H7 (cell line): ENCODE data around the gene BEND7. TPM values are rescaled to one million over a fixed set of nuclear protein-coding genes. Genes with fewer than 3 reads are reported as not detected.
A peak's percentile ranks its signal among the peaks of the same experiment; 100 is the strongest.
"Not testable (repeated sequence)": the region's sequence is repeated elsewhere in the genome, so short reads cannot be mapped to it uniquely, and the experiment has no call there.

Experiments used
- DNase-seq: peaks from one replicate; pipeline ENCODE4 v3.0.0; 2012
- H3K27me3 ChIP-seq: 2 replicates; pipeline ENCODE4 v1.6.0; 2011; ENCODE audit warnings: mild to moderate bottlenecking, low read length; ENCODE audit not compliant: control insufficient read depth, insufficient read depth
- H3K36me3 ChIP-seq: replicated peaks from 2 replicates; pipeline ENCODE4 v1.5.1; 2011; ENCODE audit warnings: low read length; ENCODE audit not compliant: control insufficient read depth, insufficient read depth
- H3K4me3 ChIP-seq: 2 replicates; pipeline ENCODE4 v1.5.1; 2011; ENCODE audit warnings: low read depth, mild to moderate bottlenecking, control low read depth, low read length, moderate library complexity; ENCODE audit not compliant: insufficient read depth
- total RNA-seq: library from RNA; depleted of rRNA; stranded (reverse); fragments of >200 nt; shearing (Covaris generic); gene quantifications from 2 replicates; pipeline ENCODE4 v1.2.3, GENCODE V29; 2014

Gene BEND7
- total RNA-seq, 1 experiment from 2014 or later: 2.7 TPM

DNA sequence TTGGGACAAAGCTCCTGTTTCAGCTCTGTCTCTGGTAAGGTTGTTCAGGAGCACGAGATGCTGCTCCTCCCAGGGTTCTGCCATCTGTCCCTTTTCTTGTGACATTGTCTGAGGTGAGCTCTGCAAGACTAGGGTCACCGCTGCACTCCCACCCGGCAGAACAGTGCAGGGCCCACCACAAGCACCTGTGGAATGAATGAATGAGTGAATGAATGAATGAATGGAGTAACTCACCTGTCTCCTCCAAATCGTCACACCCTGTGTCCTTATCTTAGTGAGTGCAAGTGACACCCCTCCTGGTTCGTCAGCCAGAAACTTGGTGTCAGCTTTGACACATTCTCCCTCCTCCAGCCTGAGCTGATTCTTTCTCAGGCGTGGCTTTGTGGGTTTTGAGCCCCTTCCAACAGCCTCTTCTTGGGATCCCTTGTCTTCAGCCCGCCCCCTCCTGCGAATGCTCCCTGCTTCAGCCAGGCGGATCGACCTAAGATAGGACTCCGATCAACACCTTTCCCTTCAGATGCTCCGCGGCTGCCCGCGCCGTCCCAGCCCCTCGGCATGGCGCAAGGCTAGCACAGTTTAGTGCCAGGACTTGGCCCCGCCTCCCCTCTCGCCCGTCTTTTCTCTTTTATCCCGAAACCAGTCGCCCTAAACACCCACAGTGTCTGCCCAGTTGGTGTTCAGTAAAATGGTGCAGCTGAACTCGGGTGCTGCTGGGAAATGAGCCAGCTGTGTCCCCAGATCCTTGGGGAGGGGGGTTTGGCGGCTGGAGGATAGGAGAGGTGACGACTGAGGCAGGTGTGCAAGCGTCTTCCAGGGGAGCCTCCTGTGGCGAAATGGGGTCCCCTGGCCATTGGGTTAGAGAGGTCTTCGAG lies 89.3 kb downstream of the BEND7 start:
- peak overlapping the region; percentile 40; the same call in 1 of the 2 replicates for H3K4me3 ChIP-seq
- no peaks in the 10 kb centered on the region for H3K36me3 ChIP-seq
- peaks cover 18% of the 10 kb centered on the region for H3K27me3 ChIP-seq
- DNase-seq: peak; percentile 77

DNA sequence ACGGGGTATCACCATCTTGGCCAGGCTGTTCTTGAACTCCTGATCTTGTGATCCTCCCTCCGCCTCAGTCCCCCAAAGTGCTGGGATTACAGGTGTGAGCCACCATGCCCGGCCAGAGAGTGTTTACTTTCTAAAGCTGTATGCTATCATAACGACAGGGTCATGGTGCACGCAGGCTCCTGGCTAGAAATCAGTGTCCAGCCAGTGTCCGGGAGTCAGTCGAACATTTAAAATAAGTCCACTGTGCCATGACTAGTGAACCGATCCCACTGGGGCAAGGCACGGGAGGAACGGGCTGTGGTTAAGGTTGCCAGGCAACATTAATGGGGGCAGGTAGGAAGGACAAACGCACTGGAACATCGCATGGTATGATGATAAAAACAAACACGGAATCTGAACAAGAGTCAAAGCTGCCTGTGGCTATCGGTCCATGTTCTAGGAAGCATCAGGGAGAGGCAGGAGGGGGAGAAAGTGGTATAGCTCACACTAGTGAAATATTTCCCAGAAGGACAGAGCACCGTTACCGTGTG lies 91.7 kb downstream of the BEND7 start:
- no peak overlapping the region for H3K4me3 ChIP-seq
- DNase-seq: no peak

GRCh38 chr10:13427943-13428342 lies 100.9 kb downstream of the BEND7 start:
- H3K27me3 ChIP-seq, H3K36me3 ChIP-seq, DNase-seq, H3K4me3 ChIP-seq: not testable (repeated sequence)

More for the DNA sequence above, 91.7 kb downstream of the BEND7 start:
- no peaks in the 10 kb centered on the region for H3K36me3 ChIP-seq
- H3K27me3 ChIP-seq: peaks cover 18% of the 10 kb centered on the region

- Histone ChIP-seq H3K4me3 (no peak overlapping the region), H3K27me3 (no peaks in the 10 kb centered on the region), H3K36me3 (no peaks in the 10 kb centered on the region)
- no peak for DNase-seq
Measured at GRCh38 chr10:13425397-13425796, 103.4 kb downstream of the BEND7 start.

GRCh38 chr10:13422800-13423199 lies 106.0 kb downstream of the BEND7 start:
- Histone ChIP-seq H3K36me3 (no peaks in the 10 kb centered on the region), H3K27me3 (no peaks in the 10 kb centered on the region), H3K4me3 (no peak overlapping the region)
- DNase-seq: no peak

- H3K36me3 ChIP-seq: no peaks in the 10 kb centered on the region
- no peak for DNase-seq
- H3K27me3 ChIP-seq: no peaks in the 10 kb centered on the region
- H3K4me3 ChIP-seq: no peak overlapping the region
Measured at GRCh38 chr10:13421382-13421917, 107.4 kb downstream of the BEND7 start.

- Histone ChIP-seq H3K4me3 (no peak overlapping the region), H3K27me3 (no peaks in the 10 kb centered on the region), H3K36me3 (no peaks in the 10 kb centered on the region)
- DNase-seq: no peak
Measured at GRCh38 chr10:13420532-13421307, 108.1 kb downstream of the BEND7 start.

GRCh38 chr10:13417459-13418126 lies 111.2 kb downstream of the BEND7 start:
- no peak for DNase-seq
- Histone ChIP-seq H3K36me3 (no peaks in the 10 kb centered on the region), H3K4me3 (no peak overlapping the region), H3K27me3 (no peaks in the 10 kb centered on the region)

DNA sequence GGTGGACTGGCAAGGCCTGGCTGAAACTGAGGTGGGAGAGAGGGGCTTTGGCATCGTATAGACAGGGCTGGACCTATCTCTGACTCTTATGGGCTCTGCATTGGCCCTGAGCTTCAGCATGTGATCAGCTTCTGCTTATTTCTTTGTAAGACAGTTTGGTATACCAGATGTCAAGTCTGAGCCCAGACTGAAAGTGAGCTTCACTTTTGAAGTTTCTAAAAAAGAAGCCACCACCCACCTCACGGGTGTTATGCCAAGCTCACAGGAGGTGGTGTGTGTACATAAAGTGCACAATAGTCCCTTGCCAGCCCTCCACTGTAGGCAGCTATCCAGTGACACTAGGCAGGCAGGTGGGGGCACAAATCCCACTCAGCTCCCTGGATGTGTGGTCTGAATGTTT lies 112.1 kb downstream of the BEND7 start:
- Histone ChIP-seq H3K27me3 (no peaks in the 10 kb centered on the region), H3K4me3 (no peak overlapping the region), H3K36me3 (no peaks in the 10 kb centered on the region)
- DNase-seq: no peak

DNA sequence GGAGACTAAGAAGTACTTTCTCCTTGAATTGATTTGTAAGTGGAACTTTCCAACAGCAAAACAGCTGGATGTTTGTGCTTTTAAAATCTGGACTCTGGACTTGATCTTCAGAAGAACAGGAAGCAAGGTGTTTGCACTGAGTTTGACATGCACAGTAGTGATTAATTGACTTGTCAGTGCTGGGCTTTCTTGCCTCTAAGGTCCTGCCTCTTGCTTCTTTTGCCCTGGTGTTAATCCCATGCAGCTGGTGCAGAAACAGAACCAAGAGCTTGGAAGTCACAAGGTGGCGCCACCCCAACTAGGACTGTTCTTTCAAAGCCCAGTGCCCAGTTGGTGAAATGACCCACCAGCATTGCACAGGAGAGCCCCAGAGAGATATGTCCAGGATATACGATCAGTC lies 114.0 kb downstream of the BEND7 start:
- no peak overlapping the region for H3K4me3 ChIP-seq
- no peaks in the 10 kb centered on the region for H3K27me3 ChIP-seq
- no peaks in the 10 kb centered on the region for H3K36me3 ChIP-seq
- DNase-seq: peak; percentile 66

DNA sequence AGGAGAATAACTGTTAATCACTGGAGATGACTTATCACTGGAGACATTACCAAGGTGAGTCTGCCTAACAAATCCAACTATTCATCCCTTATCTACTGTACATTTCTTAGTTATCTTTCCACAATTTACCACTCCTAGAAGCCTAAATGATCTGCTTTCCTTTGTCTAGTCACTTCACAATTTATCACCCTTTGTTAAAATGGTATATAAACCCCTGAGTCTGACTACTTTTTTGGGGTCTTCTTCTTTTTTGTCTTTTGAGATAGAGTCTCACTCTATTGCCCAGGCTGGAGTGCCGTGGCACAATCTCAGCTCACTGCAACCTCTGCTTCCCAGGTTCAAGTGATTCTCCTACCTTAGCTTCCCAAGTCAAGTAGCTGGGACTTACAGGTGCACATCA lies 114.7 kb downstream of the BEND7 start:
- Histone ChIP-seq H3K36me3 (no peaks in the 10 kb centered on the region), H3K27me3 (no peaks in the 10 kb centered on the region), H3K4me3 (no peak overlapping the region)
- no peak for DNase-seq

GRCh38 chr10:13412894-13413293 lies 115.9 kb downstream of the BEND7 start:
- H3K4me3 ChIP-seq: no peak overlapping the region
- no peaks in the 10 kb centered on the region for H3K36me3 ChIP-seq
- no peaks in the 10 kb centered on the region for H3K27me3 ChIP-seq
- DNase-seq: no peak

- Histone ChIP-seq H3K36me3 (no peaks in the 10 kb centered on the region), H3K27me3 (no peaks in the 10 kb centered on the region), H3K4me3 (no peak overlapping the region)
- DNase-seq: no peak
Measured at GRCh38 chr10:13404791-13405190, 124.0 kb downstream of the BEND7 start.

DNA sequence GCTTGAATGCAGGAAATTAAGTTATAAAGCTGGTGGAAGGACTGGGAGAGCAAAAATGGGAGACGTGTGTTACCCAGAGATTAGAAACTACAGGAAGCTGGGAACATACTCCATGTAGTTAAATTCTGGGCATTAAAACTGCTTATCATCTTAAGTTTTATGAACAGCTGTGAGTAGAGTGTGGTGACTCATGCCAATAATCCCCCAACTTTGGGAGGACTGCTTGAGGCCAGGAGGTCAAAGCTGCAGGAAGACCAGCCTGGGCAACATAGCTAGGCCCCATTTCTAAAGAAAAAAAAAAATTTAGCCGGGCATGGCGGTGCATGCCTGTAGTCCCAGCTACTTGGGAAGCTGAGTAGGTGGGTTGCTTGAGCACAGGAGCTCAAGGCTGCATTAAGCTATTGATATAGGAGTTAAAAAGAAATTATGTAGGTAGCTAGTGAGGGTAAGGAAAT lies 124.5 kb downstream of the BEND7 start:
- Histone ChIP-seq H3K4me3 (no peak overlapping the region), H3K36me3 (no peaks in the 10 kb centered on the region), H3K27me3 (no peaks in the 10 kb centered on the region)
- no peak for DNase-seq
